ENCODE results near the gene SLCO2A1. TPM values are rescaled to one million over a fixed set of nuclear protein-coding genes. Genes with fewer than 3 reads are reported as not detected.

SLCO2A1 gene
- total and polyA plus RNA-seq, 2 donors from 2014 or later, result 27.2 to 169 TPM

- intact Hi-C loops (cut with DNase I), result no loop called here
- FAIRE-seq (no peak), DNase-seq (peak in 1 of 5 donors; percentile 21)
- H3K4me1 ChIP-seq (ENCODE audit: control insufficient read depth in 2 of 3, insufficient read depth in 2 of 3, low read depth in 1 of 3, low read length in 3 of 3), result peaks cover 0 to 4% (median 0%) of the 10 kb centered on the region in 3 donors
- no peaks in the 10 kb centered on the region for H3K27me3 ChIP-seq (ENCODE audit: control insufficient read depth, insufficient read depth, low read length)
- H3K27ac ChIP-seq (ENCODE audit: low read depth in 2 of 2, low read length in 2 of 2), result no peak overlapping the region
- no peak overlapping the region for H3K4me3 ChIP-seq (ENCODE audit: low read length in 3 of 3)
- peaks cover 0 to 3% (median 0%) of the 10 kb centered on the region in 3 donors for H3K36me3 ChIP-seq (ENCODE audit: control insufficient read depth in 2 of 3, insufficient read depth in 3 of 3, low read length in 3 of 3)
- H3K9ac ChIP-seq (ENCODE audit: low read length in 3 of 3), result no peak overlapping the region
- no peaks in the 10 kb centered on the region for H3K9me3 ChIP-seq (ENCODE audit: control insufficient read depth in 2 of 3, insufficient read depth in 1 of 3, low read length in 3 of 3)
- TF ChIP-seq CTCF (IDR thresholded peaks at IDR 0.05; ENCODE audit: borderline replicate concordance, extremely low read depth, insufficient read depth), result no peak
Measured at GRCh38 chr3:133956982-133957381, 72.7 kb downstream of the SLCO2A1 start.

GRCh38 chr3:133956353-133956752 is 73.4 kb downstream of the SLCO2A1 start:
- H3K9ac ChIP-seq (ENCODE audit: low read length in 3 of 3), result no peak overlapping the region
- FAIRE-seq, result no peak
- peaks cover 0 to 4% (median 0%) of the 10 kb centered on the region in 3 donors for H3K4me1 ChIP-seq (ENCODE audit: control insufficient read depth in 2 of 3, insufficient read depth in 2 of 3, low read depth in 1 of 3, low read length in 3 of 3)
- DNase-seq, result peak in 2 of 5 donors; percentile 41 to 60
- H3K36me3 ChIP-seq (ENCODE audit: control insufficient read depth in 2 of 3, insufficient read depth in 3 of 3, low read length in 3 of 3), result peaks cover 0 to 4% (median 0%) of the 10 kb centered on the region in 3 donors
- H3K4me3 ChIP-seq (ENCODE audit: low read length in 3 of 3), result no peak overlapping the region
- no peaks in the 10 kb centered on the region for H3K9me3 ChIP-seq (ENCODE audit: control insufficient read depth in 2 of 3, insufficient read depth in 1 of 3, low read length in 3 of 3)
- no peak for TF ChIP-seq CTCF (IDR thresholded peaks at IDR 0.05; ENCODE audit: borderline replicate concordance, extremely low read depth, insufficient read depth)
- no peak overlapping the region for H3K27ac ChIP-seq (ENCODE audit: low read depth in 2 of 2, low read length in 2 of 2)
- H3K27me3 ChIP-seq (ENCODE audit: control insufficient read depth, insufficient read depth, low read length), result no peaks in the 10 kb centered on the region
- intact Hi-C loops (cut with DNase I), result no loop called here

GRCh38 chr3:133955892-133956291 is 73.8 kb downstream of the SLCO2A1 start:
- Histone ChIP-seq H3K9ac (ENCODE audit: low read length in 3 of 3) (no peak overlapping the region), H3K27me3 (ENCODE audit: control insufficient read depth, insufficient read depth, low read length) (no peaks in the 10 kb centered on the region), H3K4me3 (ENCODE audit: low read length in 3 of 3) (no peak overlapping the region), H3K4me1 (ENCODE audit: control insufficient read depth in 2 of 3, insufficient read depth in 2 of 3, low read depth in 1 of 3, low read length in 3 of 3) (peaks cover 0 to 4% (median 0%) of the 10 kb centered on the region in 3 donors), H3K36me3 (ENCODE audit: control insufficient read depth in 2 of 3, insufficient read depth in 3 of 3, low read length in 3 of 3) (peaks cover 0 to 4% (median 0%) of the 10 kb centered on the region in 3 donors), H3K9me3 (ENCODE audit: control insufficient read depth in 2 of 3, insufficient read depth in 1 of 3, low read length in 3 of 3) (no peaks in the 10 kb centered on the region), H3K27ac (ENCODE audit: low read depth in 2 of 2, low read length in 2 of 2) (no peak overlapping the region)
- FAIRE-seq (no peak), DNase-seq (peak in 1 of 5 donors; percentile 29)
- intact Hi-C loops (cut with DNase I), result no loop called here
- TF ChIP-seq CTCF (IDR thresholded peaks at IDR 0.05; ENCODE audit: borderline replicate concordance, extremely low read depth, insufficient read depth), result no peak
